Activated naive CD8-positive, alpha-beta T cell treated with anti-CD3 and anti-CD28 coated beads, Interleukin-2, amount 50 U/mL, for 24 hours (primary cell): ENCODE results near the gene MCM9.

Experiments
- ATAC-seq: fragments of 150-1000 bp; cut with Tn5 transposase; one replicate; pipeline ENCODE4 v1.10.0; 2021
- DNase-seq: peaks from one replicate; pipeline ENCODE4 v3.0.0; 2021
- H3K27ac Mint-ChIP-seq: one replicate; pipeline ENCODE4 v1.8.0; 2021; ENCODE audit warnings: mild to moderate bottlenecking, mixed read lengths
- H3K27me3 Mint-ChIP-seq: one replicate; pipeline ENCODE4 v1.8.0; 2021; ENCODE audit warnings: mixed read lengths
- H3K36me3 Mint-ChIP-seq: one replicate; pipeline ENCODE4 v1.8.0; 2021; ENCODE audit warnings: low read depth, mixed read lengths
- H3K4me1 Mint-ChIP-seq: one replicate; pipeline ENCODE4 v1.8.0; 2021; ENCODE audit warnings: mixed read lengths
- H3K4me3 Mint-ChIP-seq: one replicate; pipeline ENCODE4 v1.8.0; 2021; ENCODE audit warnings: mild to moderate bottlenecking, moderate library complexity, mixed read lengths
- H3K9me3 Mint-ChIP-seq: one replicate; pipeline ENCODE4 v1.8.0; 2021; ENCODE audit warnings: mixed read lengths

Gene MCM9

GRCh38 chr6:118913161-118913560 is 21.8 kb downstream of the MCM9 start:
- Mint-ChIP-seq H3K4me3 (no peak overlapping the region), H3K27ac (no peak overlapping the region), H3K27me3 (no peaks in the 10 kb centered on the region), H3K36me3 (peaks cover 56% of the 10 kb centered on the region), H3K9me3 (no peaks in the 10 kb centered on the region), H3K4me1 (no peaks in the 10 kb centered on the region)
- DNase-seq: no peak
- no peak for ATAC-seq

GRCh38 chr6:118912646-118913045 is 22.3 kb downstream of the MCM9 start:
- Mint-ChIP-seq H3K27me3 (no peaks in the 10 kb centered on the region), H3K36me3 (peaks cover 54% of the 10 kb centered on the region), H3K9me3 (no peaks in the 10 kb centered on the region), H3K4me1 (no peaks in the 10 kb centered on the region), H3K27ac (no peak overlapping the region), H3K4me3 (no peak overlapping the region)
- ATAC-seq (no peak), DNase-seq (no peak)

- Mint-ChIP-seq H3K4me3 (no peak overlapping the region), H3K4me1 (peaks cover 21% of the 10 kb centered on the region), H3K9me3 (no peaks in the 10 kb centered on the region), H3K27ac (no peak overlapping the region), H3K27me3 (no peaks in the 10 kb centered on the region), H3K36me3 (peaks cover 57% of the 10 kb centered on the region)
- DNase-seq (no peak), ATAC-seq (no peak)
Measured at GRCh38 chr6:118908441-118908840, 26.5 kb downstream of the MCM9 start.

- H3K4me3 Mint-ChIP-seq: no peak overlapping the region
Measured at GRCh38 chr6:118905851-118906250, 29.1 kb downstream of the MCM9 start.

GRCh38 chr6:118905084-118905483 is 29.9 kb downstream of the MCM9 start:
- H3K36me3 Mint-ChIP-seq: peaks cover 69% of the 10 kb centered on the region
- DNase-seq (no peak), ATAC-seq (no peak)
- no peaks in the 10 kb centered on the region for H3K9me3 Mint-ChIP-seq
- H3K27me3 Mint-ChIP-seq: no peaks in the 10 kb centered on the region
- peaks cover 52% of the 10 kb centered on the region for H3K4me1 Mint-ChIP-seq
- no peak overlapping the region for H3K27ac Mint-ChIP-seq
- no peak overlapping the region for H3K4me3 Mint-ChIP-seq

More at GRCh38 chr6:118905851-118906250, 29.1 kb downstream of the MCM9 start:
- Mint-ChIP-seq H3K9me3 (no peaks in the 10 kb centered on the region), H3K36me3 (peaks cover 71% of the 10 kb centered on the region), H3K27me3 (no peaks in the 10 kb centered on the region), H3K27ac (no peak overlapping the region), H3K4me1 (peaks cover 44% of the 10 kb centered on the region)
- DNase-seq (no peak), ATAC-seq (no peak)

- peaks cover 70% of the 10 kb centered on the region for H3K36me3 Mint-ChIP-seq
- H3K9me3 Mint-ChIP-seq: no peaks in the 10 kb centered on the region
- DNase-seq (no peak), ATAC-seq (no peak)
- H3K4me3 Mint-ChIP-seq: no peak overlapping the region
- no peaks in the 10 kb centered on the region for H3K27me3 Mint-ChIP-seq
- H3K4me1 Mint-ChIP-seq: peaks cover 66% of the 10 kb centered on the region
- H3K27ac Mint-ChIP-seq: peak overlapping the region; percentile 5
Measured at GRCh38 chr6:118903691-118904090, 31.3 kb downstream of the MCM9 start.

- Mint-ChIP-seq H3K4me3 (no peak overlapping the region), H3K27me3 (no peaks in the 10 kb centered on the region), H3K4me1 (peaks cover 68% of the 10 kb centered on the region), H3K9me3 (no peaks in the 10 kb centered on the region), H3K36me3 (peaks cover 69% of the 10 kb centered on the region), H3K27ac (no peak overlapping the region)
- DNase-seq (no peak), ATAC-seq (no peak)
Measured at GRCh38 chr6:118903138-118903537, 31.8 kb downstream of the MCM9 start.

- no peak for ATAC-seq
- Mint-ChIP-seq H3K9me3 (no peaks in the 10 kb centered on the region), H3K4me1 (peaks cover 72% of the 10 kb centered on the region), H3K27me3 (no peaks in the 10 kb centered on the region), H3K27ac (no peak overlapping the region), H3K36me3 (peaks cover 69% of the 10 kb centered on the region), H3K4me3 (no peak overlapping the region)
- no peak for DNase-seq
Measured at GRCh38 chr6:118902726-118903125, 32.2 kb downstream of the MCM9 start.

GRCh38 chr6:118899948-118900347 is 35.0 kb downstream of the MCM9 start:
- Mint-ChIP-seq H3K27me3 (no peaks in the 10 kb centered on the region), H3K36me3 (peaks cover 50% of the 10 kb centered on the region), H3K27ac (no peak overlapping the region), H3K9me3 (no peaks in the 10 kb centered on the region), H3K4me1 (peaks cover 71% of the 10 kb centered on the region), H3K4me3 (peak overlapping the region; percentile 45)
- ATAC-seq (peak; percentile 78), DNase-seq (no peak)

- DNase-seq: no peak
- Mint-ChIP-seq H3K4me3 (no peak overlapping the region), H3K9me3 (no peaks in the 10 kb centered on the region), H3K4me1 (peaks cover 71% of the 10 kb centered on the region), H3K27me3 (peaks cover 2% of the 10 kb centered on the region), H3K27ac (peak overlapping the region; percentile 83), H3K36me3 (peaks cover 40% of the 10 kb centered on the region)
- ATAC-seq: no peak
Measured at GRCh38 chr6:118897386-118897785, 37.6 kb downstream of the MCM9 start.

- peak overlapping the region; percentile 85 for H3K4me3 Mint-ChIP-seq
- peaks cover 33% of the 10 kb centered on the region for H3K36me3 Mint-ChIP-seq
- no peak for DNase-seq
- H3K27me3 Mint-ChIP-seq: peaks cover 2% of the 10 kb centered on the region
- peaks cover 72% of the 10 kb centered on the region for H3K4me1 Mint-ChIP-seq
- H3K9me3 Mint-ChIP-seq: no peaks in the 10 kb centered on the region
- H3K27ac Mint-ChIP-seq: peak overlapping the region; percentile 84
- peak; percentile 12 for ATAC-seq
Measured at GRCh38 chr6:118896339-118897136, 38.4 kb downstream of the MCM9 start.

- DNase-seq (no peak), ATAC-seq (no peak)
- Mint-ChIP-seq H3K4me1 (peaks cover 72% of the 10 kb centered on the region), H3K27me3 (peaks cover 2% of the 10 kb centered on the region), H3K36me3 (peaks cover 27% of the 10 kb centered on the region), H3K4me3 (peak overlapping the region; percentile 85), H3K9me3 (no peaks in the 10 kb centered on the region), H3K27ac (peak overlapping the region; percentile 84)
Measured at GRCh38 chr6:118895859-118896258, 39.1 kb downstream of the MCM9 start.

- Mint-ChIP-seq H3K27me3 (peaks cover 2% of the 10 kb centered on the region), H3K36me3 (peaks cover 23% of the 10 kb centered on the region), H3K9me3 (no peaks in the 10 kb centered on the region), H3K27ac (peak overlapping the region; percentile 84), H3K4me3 (peak overlapping the region; percentile 85), H3K4me1 (peaks cover 71% of the 10 kb centered on the region)
- no peak for DNase-seq
- ATAC-seq: no peak
Measured at GRCh38 chr6:118895261-118895560, 39.7 kb downstream of the MCM9 start.

GRCh38 chr6:118894425-118895260 is 40.3 kb downstream of the MCM9 start:
- Mint-ChIP-seq H3K27ac (peak overlapping the region; percentile 94), H3K4me1 (peaks cover 69% of the 10 kb centered on the region), H3K27me3 (peaks cover 2% of the 10 kb centered on the region), H3K36me3 (peaks cover 21% of the 10 kb centered on the region), H3K4me3 (peak overlapping the region; percentile 91), H3K9me3 (no peaks in the 10 kb centered on the region)
- peak; percentile 31 for ATAC-seq
- peak; percentile 66 for DNase-seq
